HG02798 (cell line): Measurements from ENCODE around the gene WNT4.

Experiments
- ATAC-seq: cut with Tn5 transposase; IDR thresholded peaks from one replicate; pipeline ENCODE4 v1.9.1; 2021; ENCODE audit warnings: mild to moderate bottlenecking; ENCODE audit not compliant: unreplicated experiment, poor library complexity

The WNT4 gene

GRCh38 chr1:22164841-22165808 is 22.2 kb upstream of the WNT4 start:
- no peak for ATAC-seq

- no peak for ATAC-seq
These were observed 20.7 kb upstream of the WNT4 start for GRCh38 chr1:22163564-22163963.

- no peak for ATAC-seq
These were observed 20.2 kb upstream of the WNT4 start for GRCh38 chr1:22163137-22163536.

- no peak for ATAC-seq
These were observed 17.0 kb upstream of the WNT4 start for GRCh38 chr1:22159891-22160290.

GRCh38 chr1:22158654-22159053 is 15.8 kb upstream of the WNT4 start:
- no peak for ATAC-seq

- ATAC-seq, result no peak
These were observed 14.6 kb upstream of the WNT4 start for GRCh38 chr1:22157359-22157966.

- no peak for ATAC-seq
These were observed 12.6 kb upstream of the WNT4 start for GRCh38 chr1:22155517-22155916.

GRCh38 chr1:22154626-22155025 is 11.7 kb upstream of the WNT4 start:
- no peak for ATAC-seq

- ATAC-seq, result no peak
These were observed 11.0 kb upstream of the WNT4 start for GRCh38 chr1:22153660-22154437.

- no peak for ATAC-seq
These were observed 8.0 kb upstream of the WNT4 start for GRCh38 chr1:22150923-22151322.

- peak; percentile 27 for ATAC-seq
These were observed 407 bp downstream of the WNT4 start for GRCh38 chr1:22142315-22143064.

- ATAC-seq, result no peak
These were observed 1.2 kb downstream of the WNT4 start for GRCh38 chr1:22141554-22142314.

- ATAC-seq, result no peak
These were observed 2.2 kb downstream of the WNT4 start for GRCh38 chr1:22140694-22141093.

GRCh38 chr1:22139817-22140216 is 3.1 kb downstream of the WNT4 start:
- ATAC-seq, result no peak

GRCh38 chr1:22139066-22139594 is 3.8 kb downstream of the WNT4 start:
- no peak for ATAC-seq

- no peak for ATAC-seq
These were observed 5.7 kb downstream of the WNT4 start for GRCh38 chr1:22137004-22137720.

- no peak for ATAC-seq
These were observed 9.0 kb downstream of the WNT4 start for GRCh38 chr1:22133931-22134324.

GRCh38 chr1:22133247-22133930 is 9.5 kb downstream of the WNT4 start:
- no peak for ATAC-seq
